GM19239 (cell line): ENCODE data around the gene BRAT1.

ENCODE experiments used
- DNase-seq: peaks from one replicate; pipeline ENCODE4 v3.0.0; 2011; ENCODE audit warnings: low spot score; ENCODE audit not compliant: insufficient read length
- FAIRE-seq: peaks from 2 replicates; lab custom pipeline; 2011; peaks lifted over from hg19 to GRCh38; lab: Jason Lieb, UNC

BRAT1 gene

DNA sequence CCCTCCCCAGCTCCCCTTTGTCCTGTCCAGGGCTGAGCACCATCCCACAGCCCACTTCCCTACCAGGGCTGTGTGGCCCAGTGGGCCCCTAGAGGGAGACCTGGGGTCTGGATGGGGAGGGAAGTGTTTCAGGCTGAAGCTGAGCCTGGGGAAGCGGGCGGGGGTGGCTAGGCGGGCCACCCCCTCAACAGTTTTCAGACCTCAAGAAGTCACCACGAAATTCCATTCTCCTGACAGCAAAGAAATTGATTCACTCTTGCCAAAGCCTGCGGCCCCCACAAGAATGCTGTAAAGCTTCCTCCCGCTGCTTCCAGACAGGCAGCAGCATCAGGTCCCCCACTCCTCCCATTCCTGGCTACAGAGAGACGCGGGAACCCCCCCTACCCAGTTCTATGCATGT is 38.3 kb downstream of the BRAT1 start:
- DNase-seq, result no peak
- FAIRE-seq, result no peak

GRCh38 chr7:2516194-2516555 is 39.1 kb downstream of the BRAT1 start:
- no peak for FAIRE-seq
- DNase-seq, result no peak

DNA sequence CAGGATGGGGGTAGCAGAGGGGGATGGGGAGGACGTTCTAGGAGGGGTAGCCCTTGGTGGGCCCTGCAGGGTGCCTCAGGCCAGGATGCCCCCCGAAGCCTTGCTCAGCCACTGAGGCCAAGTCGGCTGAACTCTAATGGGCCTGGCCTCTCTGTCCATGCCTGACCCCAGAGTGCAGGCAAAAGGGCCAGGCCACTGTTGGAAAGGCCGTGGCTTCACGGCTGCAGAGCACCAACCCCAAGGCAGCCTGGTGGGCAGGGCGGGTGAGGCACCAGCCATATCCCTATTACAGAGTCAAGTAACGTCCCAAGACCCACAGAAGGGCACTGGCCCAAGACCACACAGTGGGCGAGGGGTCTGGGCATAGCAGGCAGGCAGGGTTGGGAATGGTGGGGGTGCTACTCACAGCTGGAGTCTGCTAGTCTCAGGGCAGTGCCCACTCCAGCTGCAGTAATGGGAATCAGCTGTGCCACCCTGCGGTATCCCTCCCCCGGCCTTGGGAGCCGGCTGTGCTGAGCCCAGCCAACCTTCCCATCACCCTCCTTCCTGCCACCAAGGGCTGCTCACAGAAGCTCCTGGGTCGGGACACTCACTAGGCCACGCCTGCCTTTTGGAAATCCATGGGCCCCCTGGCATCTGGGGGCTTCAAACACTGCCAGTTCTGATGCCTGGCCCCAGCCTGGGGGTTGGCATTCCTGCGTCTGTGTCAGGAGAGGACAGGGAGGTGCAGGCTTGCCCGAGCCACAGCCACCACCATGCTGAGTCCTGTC is 39.7 kb downstream of the BRAT1 start:
- DNase-seq (no peak), FAIRE-seq (no peak)

- DNase-seq (no peak), FAIRE-seq (no peak)
These were observed 40.6 kb downstream of the BRAT1 start for GRCh38 chr7:2514473-2515423.

GRCh38 chr7:2513702-2514101 is 41.6 kb downstream of the BRAT1 start:
- DNase-seq, result no peak
- no peak for FAIRE-seq

DNA sequence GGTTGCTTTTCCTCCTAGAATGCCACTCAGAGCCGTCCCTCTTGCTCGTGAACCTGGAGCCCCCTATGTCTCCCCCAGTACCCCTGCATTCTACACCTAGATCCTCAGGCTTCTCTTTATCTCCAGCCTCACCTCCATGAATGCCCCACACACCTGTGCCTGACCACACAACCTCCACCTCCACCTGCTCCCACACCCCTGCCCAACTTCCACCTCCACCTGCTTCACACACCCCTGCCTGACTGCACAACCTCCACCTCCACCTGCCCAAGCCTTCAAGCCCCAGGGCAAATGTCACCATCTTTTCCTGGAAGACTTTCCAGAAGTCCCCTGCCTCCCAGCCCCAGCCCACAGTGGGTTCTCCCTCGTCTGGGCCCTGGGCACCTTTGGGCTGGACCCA is 42.6 kb downstream of the BRAT1 start:
- no peak for DNase-seq
- FAIRE-seq, result no peak

DNA sequence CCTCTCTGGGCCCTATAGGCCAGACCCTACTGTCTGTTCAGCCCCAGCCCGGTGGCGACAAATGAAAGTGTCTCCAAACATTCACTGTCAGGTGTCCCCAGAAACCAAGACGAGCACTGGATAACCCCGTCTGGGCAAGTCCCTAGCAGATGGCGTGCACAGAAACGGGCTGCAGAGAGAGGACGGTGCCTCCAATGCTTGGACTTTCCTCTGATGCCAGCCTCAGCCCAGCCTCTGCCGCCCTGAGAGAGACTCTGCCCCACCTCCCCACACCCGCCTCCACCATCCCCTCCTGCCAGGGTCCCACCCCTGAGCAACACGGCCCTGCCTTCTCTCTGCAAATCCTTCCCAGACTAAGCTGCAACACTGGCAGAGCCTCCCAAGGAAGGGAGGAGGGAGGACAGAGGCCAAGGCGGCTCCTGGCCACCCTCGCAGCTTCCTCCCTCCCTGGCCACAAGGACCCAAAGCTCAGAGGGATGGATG is 43.1 kb downstream of the BRAT1 start:
- FAIRE-seq (peak; percentile 82), DNase-seq (no peak)

GRCh38 chr7:2511769-2512168 is 43.6 kb downstream of the BRAT1 start:
- FAIRE-seq (no peak), DNase-seq (no peak)

DNA sequence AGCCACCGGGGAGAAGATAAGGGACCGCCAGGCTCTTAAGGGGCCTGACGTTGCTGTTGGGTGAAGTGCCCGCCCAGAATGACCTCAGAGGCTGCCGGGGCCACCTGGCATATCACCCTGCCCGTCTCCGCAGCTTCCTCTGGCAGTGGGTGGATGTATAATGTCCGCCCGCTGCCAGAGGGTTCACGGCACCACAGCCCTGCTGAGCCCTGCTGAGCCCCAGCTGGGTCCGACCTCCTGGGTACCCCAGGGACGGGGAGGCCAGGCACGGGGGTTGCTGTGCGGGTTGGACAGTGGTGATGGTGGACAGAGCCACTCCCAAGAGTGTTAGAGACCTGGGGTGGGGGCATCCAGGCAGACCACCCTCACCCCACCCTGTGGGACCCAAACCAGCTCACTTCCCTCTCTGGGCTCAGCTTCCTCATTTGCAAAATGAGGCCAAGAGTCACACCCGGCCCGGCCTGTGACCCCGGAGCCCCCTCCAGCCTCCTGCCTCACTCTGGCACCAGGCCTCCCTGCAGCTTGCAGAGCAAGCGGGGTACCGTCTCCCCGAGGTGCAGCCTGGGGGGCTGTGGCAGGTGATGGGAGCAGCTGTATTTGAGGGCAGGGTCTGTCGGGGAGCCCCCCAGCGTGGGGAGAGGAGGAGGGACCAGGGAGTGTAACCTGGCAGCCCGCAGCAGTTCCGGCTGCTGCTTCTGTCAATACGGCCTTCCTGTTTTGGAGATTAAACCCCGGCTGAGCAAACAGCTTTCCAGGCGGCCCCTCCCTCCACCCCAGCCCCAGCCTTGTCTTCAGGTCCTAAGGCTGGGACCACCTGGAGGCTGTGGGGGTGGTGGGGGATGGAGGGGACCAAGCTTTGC is 44.2 kb downstream of the BRAT1 start:
- peak; percentile 84 for FAIRE-seq
- peak; percentile 74 for DNase-seq

DNA sequence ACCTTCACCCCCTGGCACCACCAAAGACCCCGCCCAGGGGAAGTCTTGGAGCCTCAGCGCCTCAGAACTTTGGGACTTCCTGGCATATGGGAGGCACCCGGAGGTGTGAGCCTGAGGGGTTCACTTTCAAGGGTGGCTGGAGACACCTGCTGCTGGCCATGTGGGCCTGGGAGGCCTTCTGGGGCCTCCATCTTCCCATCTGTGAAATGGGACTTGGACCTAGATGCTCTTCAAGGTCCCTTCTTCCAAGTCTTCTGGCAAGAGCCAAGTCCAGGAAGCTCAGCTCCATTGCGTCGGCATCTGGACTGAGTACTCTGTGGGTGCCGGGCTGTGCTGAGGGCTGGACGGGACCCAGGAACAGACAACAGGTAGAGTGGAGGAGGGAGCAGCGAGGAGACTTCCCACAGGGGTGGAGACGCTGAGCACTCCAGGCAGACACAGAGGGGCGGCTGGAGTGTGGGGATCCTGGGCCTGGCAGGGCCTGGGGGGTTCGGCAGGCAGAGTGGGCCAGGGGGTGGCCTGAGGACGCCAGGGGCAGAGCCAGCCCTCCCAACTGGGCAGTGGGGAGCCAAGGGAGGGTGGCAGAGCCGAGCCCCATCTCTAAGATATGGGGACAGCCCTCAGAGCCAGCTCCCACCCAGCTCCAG is 45.1 kb downstream of the BRAT1 start:
- FAIRE-seq, result no peak
- DNase-seq, result no peak

DNA sequence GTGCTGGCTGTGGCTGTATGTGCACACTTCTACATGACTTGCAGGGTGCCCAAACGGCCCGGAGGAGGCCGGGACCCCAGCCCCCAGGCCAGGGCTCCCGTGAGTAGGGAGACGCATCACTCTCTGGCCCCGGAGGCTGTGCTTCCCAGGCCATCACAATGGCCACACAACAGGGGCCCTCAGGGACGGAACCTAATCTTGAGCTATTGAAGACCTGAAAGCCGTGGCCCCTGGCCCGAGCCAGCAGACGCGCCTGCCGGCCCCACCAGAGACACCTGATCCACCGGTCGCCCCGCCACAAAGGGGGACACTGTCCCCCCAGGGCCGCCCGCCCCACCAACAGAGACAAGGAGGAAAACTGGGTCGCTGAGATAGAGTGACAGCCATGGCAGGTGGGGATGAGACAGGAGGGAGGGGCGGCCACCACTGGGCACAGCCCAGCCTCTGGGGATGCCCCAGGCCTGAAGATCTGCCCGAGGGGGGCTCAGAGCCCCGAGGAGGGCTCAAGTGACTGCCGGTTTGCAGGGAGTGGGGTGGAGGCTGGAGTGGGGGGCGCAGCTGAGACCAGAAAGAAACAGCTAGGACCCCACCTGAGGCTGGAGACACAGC is 45.9 kb downstream of the BRAT1 start:
- no peak for FAIRE-seq
- DNase-seq, result no peak

- peak; percentile 93 for FAIRE-seq
- peak; percentile 77 for DNase-seq
These were observed 46.8 kb downstream of the BRAT1 start for GRCh38 chr7:2508327-2509215.

DNA sequence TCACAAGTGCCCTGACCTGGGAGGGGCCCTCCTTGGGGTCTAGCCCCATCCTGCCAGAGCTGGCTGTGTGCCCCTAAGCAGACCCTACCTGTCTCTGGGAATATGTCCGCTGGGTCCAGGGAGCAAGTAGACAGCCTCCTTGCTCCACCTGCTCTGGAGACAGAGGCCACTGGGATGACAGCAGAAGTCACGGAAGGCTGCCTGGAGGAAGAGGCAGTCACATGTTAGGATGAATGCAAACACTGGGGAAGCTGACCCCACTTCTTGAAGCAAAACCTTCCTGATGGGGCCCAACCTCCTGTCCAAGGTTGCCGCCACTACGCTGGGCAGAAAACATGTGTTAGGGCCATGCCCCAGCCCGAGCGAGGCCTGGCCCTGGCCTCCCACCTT is 47.4 kb downstream of the BRAT1 start:
- DNase-seq, result no peak
- no peak for FAIRE-seq

GRCh38 chr7:2507208-2507916 is 48.0 kb downstream of the BRAT1 start:
- no peak for DNase-seq
- no peak for FAIRE-seq

DNA sequence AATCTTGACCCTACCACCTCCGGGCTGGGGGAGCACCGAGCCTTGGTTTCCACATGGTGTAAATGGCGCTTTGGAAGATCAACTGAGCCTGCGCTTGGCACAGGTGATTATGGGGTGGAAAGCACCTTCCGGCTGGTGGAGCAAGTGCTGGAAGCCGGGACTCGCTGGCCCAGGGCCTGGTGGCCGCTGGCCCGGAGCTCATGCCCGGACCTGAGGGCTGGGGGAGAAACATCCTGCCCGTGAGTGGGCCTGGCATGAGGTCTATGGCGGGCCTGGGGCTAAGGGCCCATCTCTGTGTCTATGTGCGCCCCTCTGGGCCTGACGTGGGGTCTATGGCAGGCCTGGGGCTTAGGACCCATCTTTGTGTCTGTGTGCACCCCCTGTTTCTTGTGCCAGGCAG is 49.9 kb downstream of the BRAT1 start:
- DNase-seq (no peak), FAIRE-seq (no peak)

DNA sequence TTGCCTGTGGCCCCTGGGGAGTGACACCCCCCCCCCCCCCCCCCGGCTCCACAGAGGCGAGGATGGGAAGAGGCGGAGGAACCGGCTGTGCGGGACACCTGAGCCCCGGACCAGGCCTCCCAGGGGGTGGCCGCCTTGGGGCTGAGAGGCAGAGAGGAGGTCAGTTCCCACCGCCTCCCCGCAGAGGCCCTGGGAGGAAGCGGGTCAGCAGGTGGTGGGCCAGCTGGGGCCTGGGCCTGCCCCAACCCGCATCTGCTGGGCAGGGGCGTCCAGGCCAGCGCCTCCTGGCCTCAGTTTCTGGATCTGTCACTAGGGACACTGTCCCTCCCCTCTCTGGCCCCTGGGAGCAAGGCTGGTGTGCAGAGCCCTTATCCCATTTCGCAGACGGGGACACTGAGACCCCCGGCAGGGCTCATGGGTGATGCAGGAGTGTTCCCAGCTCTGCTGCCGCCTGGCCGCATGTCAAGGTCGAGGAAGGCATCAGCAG is 50.4 kb downstream of the BRAT1 start:
- FAIRE-seq, result no peak
- DNase-seq, result no peak

DNA sequence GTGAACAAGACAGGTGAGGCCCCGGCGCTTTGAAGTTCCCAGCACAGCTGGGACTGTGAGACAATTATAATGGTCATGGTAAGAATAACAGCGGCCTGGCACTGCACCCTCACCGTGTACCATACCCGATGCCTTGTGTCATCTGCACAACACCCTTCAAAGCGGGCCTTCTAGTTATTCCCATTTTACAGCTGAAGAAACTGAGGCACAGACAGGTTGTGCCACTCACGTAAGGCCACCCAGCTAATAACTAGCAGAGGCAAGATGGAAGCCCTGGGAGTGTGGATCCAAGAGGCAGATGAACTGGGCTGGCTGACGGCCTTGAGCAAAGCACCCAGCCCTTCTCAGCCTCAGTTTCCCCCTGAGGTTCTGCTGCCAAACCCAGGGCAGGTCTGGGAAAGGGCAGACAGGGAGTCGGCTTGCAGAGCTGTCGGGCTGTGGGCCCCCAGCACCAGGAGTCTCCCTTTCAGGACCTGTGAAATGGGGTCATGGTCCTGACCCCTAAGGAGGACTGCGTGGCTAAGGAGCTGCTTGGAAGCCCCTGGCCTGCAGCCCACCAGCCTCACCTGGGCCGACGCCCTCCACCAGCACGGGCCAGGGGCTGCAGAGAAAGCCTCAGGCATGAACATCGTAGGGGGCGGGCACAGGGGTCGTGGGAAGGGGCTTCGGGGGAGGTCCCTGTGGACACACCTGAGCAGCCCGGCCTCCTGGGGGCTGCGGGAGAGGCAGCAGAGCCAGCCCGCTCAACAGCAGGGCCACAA is 51.0 kb downstream of the BRAT1 start:
- FAIRE-seq, result no peak
- DNase-seq, result no peak
